ENCODE measurements around the gene ALG6.

Gene ALG6

GRCh38 chr1:63359561-63359960 is 7.9 kb upstream of the ALG6 start:
- H4K12ac ChIP-seq (ENCODE audit: low read depth, low read length) = no peak overlapping the region
- no peak overlapping the region for H3K4me3 ChIP-seq (ENCODE audit: low read depth, low read length)
- H2AK5ac ChIP-seq (ENCODE audit: low read length) = no peak overlapping the region
- no peak overlapping the region for H3K14ac ChIP-seq (ENCODE audit: low read length)
- no peak overlapping the region for H3K9ac ChIP-seq (ENCODE audit: low read length)
- no peak overlapping the region for H3K4me2 ChIP-seq (ENCODE audit: low read length)
- H3K9me3 ChIP-seq (ENCODE audit: insufficient read depth, low read depth, low read length) = no peaks in the 10 kb centered on the region
- no peaks in the 10 kb centered on the region for H3K4me1 ChIP-seq (ENCODE audit: control insufficient read depth in 1 of 2, insufficient read depth in 2 of 2, low read length in 2 of 2)
- no peaks in the 10 kb centered on the region for H3K79me1 ChIP-seq (ENCODE audit: low read length)
- no peak overlapping the region for H3K23ac ChIP-seq (ENCODE audit: low read length)
- H2BK120ac ChIP-seq (ENCODE audit: insufficient read depth, low read length, poor library complexity) = no peak overlapping the region
- H3K18ac ChIP-seq (ENCODE audit: low read length) = no peak overlapping the region
- no peak overlapping the region for H4K91ac ChIP-seq (ENCODE audit: low read depth, low read length)
- no peak for DNase-seq
- H3K4ac ChIP-seq (ENCODE audit: low read depth, low read length) = no peak overlapping the region
- no CpG with 5 or more reads among the region's 5 CpGs for WGBS (ENCODE audit: extremely low coverage, insufficient coverage, insufficient read length)
- no peaks in the 10 kb centered on the region for H3K27me3 ChIP-seq (ENCODE audit: insufficient read depth, low read length)
- no peak overlapping the region for H3K27ac ChIP-seq (ENCODE audit: low read depth, low read length)
- no peaks in the 10 kb centered on the region for H3K79me2 ChIP-seq (ENCODE audit: control insufficient read depth, insufficient read depth, low read length, poor library complexity)
- H2AFZ ChIP-seq (ENCODE audit: insufficient read depth, low read length, poor library complexity) = no peak overlapping the region
- H3K36me3 ChIP-seq (ENCODE audit: control insufficient read depth in 1 of 2, insufficient read depth in 2 of 2, low read length in 2 of 2) = no peaks in the 10 kb centered on the region
- H2BK5ac ChIP-seq (ENCODE audit: low read depth, low read length, poor library complexity) = no peak overlapping the region
- H2BK12ac ChIP-seq (ENCODE audit: low read length) = no peak overlapping the region
- H4K8ac ChIP-seq (ENCODE audit: low read depth, low read length) = no peak overlapping the region

- peaks cover 0 to 2% of the 10 kb centered on the region in 2 experiments for H3K4me1 ChIP-seq (ENCODE audit: control insufficient read depth in 1 of 2, insufficient read depth in 2 of 2, low read length in 2 of 2)
- H3K79me1 ChIP-seq (ENCODE audit: low read length) = no peaks in the 10 kb centered on the region
- no peak overlapping the region for H2BK12ac ChIP-seq (ENCODE audit: low read length)
- H3K36me3 ChIP-seq (ENCODE audit: control insufficient read depth in 1 of 2, insufficient read depth in 2 of 2, low read length in 2 of 2) = no peaks in the 10 kb centered on the region
- DNase-seq = no peak
- no peaks in the 10 kb centered on the region for H3K27me3 ChIP-seq (ENCODE audit: insufficient read depth, low read length)
- no peak overlapping the region for H2BK120ac ChIP-seq (ENCODE audit: insufficient read depth, low read length, poor library complexity)
- no peak overlapping the region for H4K12ac ChIP-seq (ENCODE audit: low read depth, low read length)
- no peak overlapping the region for H3K27ac ChIP-seq (ENCODE audit: low read depth, low read length)
- H3K23ac ChIP-seq (ENCODE audit: low read length) = no peak overlapping the region
- no peak overlapping the region for H2AK5ac ChIP-seq (ENCODE audit: low read length)
- no peak overlapping the region for H3K18ac ChIP-seq (ENCODE audit: low read length)
- no peak overlapping the region for H2BK5ac ChIP-seq (ENCODE audit: low read depth, low read length, poor library complexity)
- H2AFZ ChIP-seq (ENCODE audit: insufficient read depth, low read length, poor library complexity) = no peak overlapping the region
- H4K91ac ChIP-seq (ENCODE audit: low read depth, low read length) = no peak overlapping the region
- H3K9ac ChIP-seq (ENCODE audit: low read length) = no peak overlapping the region
- H3K79me2 ChIP-seq (ENCODE audit: control insufficient read depth, insufficient read depth, low read length, poor library complexity) = no peaks in the 10 kb centered on the region
- no peak overlapping the region for H3K4me2 ChIP-seq (ENCODE audit: low read length)
- H3K9me3 ChIP-seq (ENCODE audit: insufficient read depth, low read depth, low read length) = no peaks in the 10 kb centered on the region
- no CpG with 5 or more reads among the region's 1 CpG for WGBS (ENCODE audit: extremely low coverage, insufficient coverage, insufficient read length)
- no peak overlapping the region for H3K4ac ChIP-seq (ENCODE audit: low read depth, low read length)
- H4K8ac ChIP-seq (ENCODE audit: low read depth, low read length) = no peak overlapping the region
- no peak overlapping the region for H3K4me3 ChIP-seq (ENCODE audit: low read depth, low read length)
- H3K14ac ChIP-seq (ENCODE audit: low read length) = no peak overlapping the region
Observed at GRCh38 chr1:63362073-63362472, 5.4 kb upstream of the ALG6 start.

GRCh38 chr1:63362578-63362977 is 4.8 kb upstream of the ALG6 start:
- Histone ChIP-seq H3K9ac (ENCODE audit: low read length) (no peak overlapping the region), H3K18ac (ENCODE audit: low read length) (no peak overlapping the region), H3K79me1 (ENCODE audit: low read length) (peaks cover under 1% of the 10 kb centered on the region), H4K12ac (ENCODE audit: low read depth, low read length) (no peak overlapping the region), H3K27ac (ENCODE audit: low read depth, low read length) (no peak overlapping the region), H3K4ac (ENCODE audit: low read depth, low read length) (no peak overlapping the region), H2AFZ (ENCODE audit: insufficient read depth, low read length, poor library complexity) (no peak overlapping the region), H3K14ac (ENCODE audit: low read length) (no peak overlapping the region), H2BK12ac (ENCODE audit: low read length) (no peak overlapping the region), H3K27me3 (ENCODE audit: insufficient read depth, low read length) (no peaks in the 10 kb centered on the region), H4K91ac (ENCODE audit: low read depth, low read length) (no peak overlapping the region), H3K4me1 (ENCODE audit: control insufficient read depth in 1 of 2, insufficient read depth in 2 of 2, low read length in 2 of 2) (peaks cover 0 to 3% of the 10 kb centered on the region in 2 experiments), H2BK120ac (ENCODE audit: insufficient read depth, low read length, poor library complexity) (no peak overlapping the region), H4K8ac (ENCODE audit: low read depth, low read length) (no peak overlapping the region), H2BK5ac (ENCODE audit: low read depth, low read length, poor library complexity) (no peak overlapping the region), H2AK5ac (ENCODE audit: low read length) (no peak overlapping the region), H3K23ac (ENCODE audit: low read length) (no peak overlapping the region), H3K4me3 (ENCODE audit: low read depth, low read length) (no peak overlapping the region), H3K36me3 (ENCODE audit: control insufficient read depth in 1 of 2, insufficient read depth in 2 of 2, low read length in 2 of 2) (no peaks in the 10 kb centered on the region), H3K9me3 (ENCODE audit: insufficient read depth, low read depth, low read length) (no peaks in the 10 kb centered on the region), H3K4me2 (ENCODE audit: low read length) (no peak overlapping the region), H3K79me2 (ENCODE audit: control insufficient read depth, insufficient read depth, low read length, poor library complexity) (peaks cover under 1% of the 10 kb centered on the region)
- DNase-seq = no peak
- no CpG with 5 or more reads among the region's 1 CpG for WGBS (ENCODE audit: extremely low coverage, insufficient coverage, insufficient read length)

GRCh38 chr1:63363014-63363413 is 4.4 kb upstream of the ALG6 start:
- Histone ChIP-seq H3K4me3 (ENCODE audit: low read depth, low read length) (no peak overlapping the region), H3K14ac (ENCODE audit: low read length) (no peak overlapping the region), H2AK5ac (ENCODE audit: low read length) (no peak overlapping the region), H3K27ac (ENCODE audit: low read depth, low read length) (no peak overlapping the region), H3K4me1 (ENCODE audit: control insufficient read depth in 1 of 2, insufficient read depth in 2 of 2, low read length in 2 of 2) (peaks cover 0 to 3% of the 10 kb centered on the region in 2 experiments), H3K18ac (ENCODE audit: low read length) (no peak overlapping the region), H4K12ac (ENCODE audit: low read depth, low read length) (no peak overlapping the region), H4K91ac (ENCODE audit: low read depth, low read length) (no peak overlapping the region), H3K79me1 (ENCODE audit: low read length) (peaks cover 5% of the 10 kb centered on the region), H2AFZ (ENCODE audit: insufficient read depth, low read length, poor library complexity) (no peak overlapping the region), H3K23ac (ENCODE audit: low read length) (no peak overlapping the region), H3K79me2 (ENCODE audit: control insufficient read depth, insufficient read depth, low read length, poor library complexity) (peaks cover 3% of the 10 kb centered on the region), H3K27me3 (ENCODE audit: insufficient read depth, low read length) (no peaks in the 10 kb centered on the region), H4K8ac (ENCODE audit: low read depth, low read length) (no peak overlapping the region), H3K36me3 (ENCODE audit: control insufficient read depth in 1 of 2, insufficient read depth in 2 of 2, low read length in 2 of 2) (no peaks in the 10 kb centered on the region), H3K9me3 (ENCODE audit: insufficient read depth, low read depth, low read length) (no peaks in the 10 kb centered on the region), H3K4ac (ENCODE audit: low read depth, low read length) (no peak overlapping the region), H2BK5ac (ENCODE audit: low read depth, low read length, poor library complexity) (no peak overlapping the region), H2BK120ac (ENCODE audit: insufficient read depth, low read length, poor library complexity) (no peak overlapping the region), H3K4me2 (ENCODE audit: low read length) (no peak overlapping the region), H3K9ac (ENCODE audit: low read length) (no peak overlapping the region), H2BK12ac (ENCODE audit: low read length) (no peak overlapping the region)
- no peak for DNase-seq
- WGBS (ENCODE audit: extremely low coverage, insufficient coverage, insufficient read length) = no CpG with 5 or more reads among the region's 5 CpGs

Data from trophoblast cell (in vitro differentiated cells and primary cell).